DMS53 treated with DMSO at 0.1 percent for 48 hours (cell line): Measurements from ENCODE around the gene STX2.

Experiments
- DNase-seq: peaks from one replicate; lab custom pipeline; 2025; ENCODE audit not compliant: unreplicated experiment; lab: John Stamatoyannopoulos, UW

The STX2 gene

GRCh38 chr12:130831876-130832405 is 7.1 kb downstream of the STX2 start:
- DNase-seq = no peak

GRCh38 chr12:130831246-130831645 is 7.8 kb downstream of the STX2 start:
- no peak for DNase-seq

- no peak for DNase-seq
Observed at GRCh38 chr12:130830246-130830551, 8.9 kb downstream of the STX2 start.

GRCh38 chr12:130829391-130830245 is 9.4 kb downstream of the STX2 start:
- no peak for DNase-seq

- DNase-seq = no peak
Observed at GRCh38 chr12:130828895-130829294, 10.2 kb downstream of the STX2 start.

GRCh38 chr12:130827432-130827831 is 11.6 kb downstream of the STX2 start:
- DNase-seq = no peak

- no peak for DNase-seq
Observed at GRCh38 chr12:130826151-130826801, 12.8 kb downstream of the STX2 start.

GRCh38 chr12:130825771-130826150 is 13.3 kb downstream of the STX2 start:
- no peak for DNase-seq

GRCh38 chr12:130819681-130820080 is 19.4 kb downstream of the STX2 start:
- no peak for DNase-seq

GRCh38 chr12:130818635-130819576 is 20.1 kb downstream of the STX2 start:
- DNase-seq = peak; percentile 68

GRCh38 chr12:130818272-130818634 is 20.8 kb downstream of the STX2 start:
- peak; percentile 68 for DNase-seq

- DNase-seq = no peak
Observed at GRCh38 chr12:130817804-130818203, 21.2 kb downstream of the STX2 start.

- no peak for DNase-seq
Observed at GRCh38 chr12:130816097-130816496, 23.0 kb downstream of the STX2 start.

- no peak for DNase-seq
Observed at GRCh38 chr12:130815028-130815741, 23.9 kb downstream of the STX2 start.

GRCh38 chr12:130813949-130814348 is 25.1 kb downstream of the STX2 start:
- no peak for DNase-seq

GRCh38 chr12:130813436-130813835 is 25.6 kb downstream of the STX2 start:
- no peak for DNase-seq

GRCh38 chr12:130809791-130810190 is 29.3 kb downstream of the STX2 start:
- DNase-seq = no peak

GRCh38 chr12:130807309-130807708 is 31.7 kb downstream of the STX2 start:
- DNase-seq = no peak

- DNase-seq = no peak
Observed at GRCh38 chr12:130806574-130806973, 32.5 kb downstream of the STX2 start.

- DNase-seq = no peak
Observed at GRCh38 chr12:130805635-130806034, 33.4 kb downstream of the STX2 start.

- no peak for DNase-seq
Observed at GRCh38 chr12:130804216-130804615, 34.8 kb downstream of the STX2 start.
